Chondrocyte (in vitro differentiated cells): ENCODE data around the gene DVL1. TPM values are rescaled to one million over a fixed set of nuclear protein-coding genes. Genes with fewer than 3 reads are reported as not detected.

Source experiments
- DNase-seq: peaks from one replicate; pipeline ENCODE4 v3.0.0; 2021; ENCODE audit warnings: mixed read lengths, low spot score
- H3K27ac Mint-ChIP-seq: one replicate; pipeline ENCODE4 v1.8.0; 2021; ENCODE audit warnings: mild to moderate bottlenecking, moderate library complexity, mixed read lengths; ENCODE audit not compliant: unreplicated experiment
- H3K27me3 Mint-ChIP-seq: 2 replicates; pipeline ENCODE4 v1.8.0; 2021; ENCODE audit warnings: low read depth, mixed read lengths
- H3K36me3 Mint-ChIP-seq: 2 replicates; pipeline ENCODE4 v1.8.0; 2021; ENCODE audit warnings: low read depth, mixed read lengths
- H3K4me1 Mint-ChIP-seq: 2 replicates; pipeline ENCODE4 v1.8.0; 2021; ENCODE audit warnings: low read depth, mild to moderate bottlenecking, mixed read lengths
- H3K4me3 Mint-ChIP-seq: one replicate; pipeline ENCODE4 v1.8.0; 2021; ENCODE audit warnings: mild to moderate bottlenecking, moderate library complexity, mixed read lengths; ENCODE audit not compliant: unreplicated experiment
- H3K9me3 Mint-ChIP-seq: 2 replicates; pipeline ENCODE4 v1.8.0; 2021; ENCODE audit warnings: low read depth, mixed read lengths
- total RNA-seq: library from RNA; stranded (reverse); gene quantifications from 3 replicates; pipeline ENCODE4 v1.2.1, GENCODE V29; 2021
- TF ChIP-seq, protein P1 (sequence below): fragments of 200-600 bp; sonication (generic); IDR thresholded peaks from 2 replicates; pipeline ENCODE4 v1.5.0; 2021; ENCODE audit warnings: antibody characterized with exemption, mild to moderate bottlenecking, moderate library complexity

Gene DVL1
- total RNA-seq, 1 donor from 2014 or later: 59.6 TPM

DNA sequence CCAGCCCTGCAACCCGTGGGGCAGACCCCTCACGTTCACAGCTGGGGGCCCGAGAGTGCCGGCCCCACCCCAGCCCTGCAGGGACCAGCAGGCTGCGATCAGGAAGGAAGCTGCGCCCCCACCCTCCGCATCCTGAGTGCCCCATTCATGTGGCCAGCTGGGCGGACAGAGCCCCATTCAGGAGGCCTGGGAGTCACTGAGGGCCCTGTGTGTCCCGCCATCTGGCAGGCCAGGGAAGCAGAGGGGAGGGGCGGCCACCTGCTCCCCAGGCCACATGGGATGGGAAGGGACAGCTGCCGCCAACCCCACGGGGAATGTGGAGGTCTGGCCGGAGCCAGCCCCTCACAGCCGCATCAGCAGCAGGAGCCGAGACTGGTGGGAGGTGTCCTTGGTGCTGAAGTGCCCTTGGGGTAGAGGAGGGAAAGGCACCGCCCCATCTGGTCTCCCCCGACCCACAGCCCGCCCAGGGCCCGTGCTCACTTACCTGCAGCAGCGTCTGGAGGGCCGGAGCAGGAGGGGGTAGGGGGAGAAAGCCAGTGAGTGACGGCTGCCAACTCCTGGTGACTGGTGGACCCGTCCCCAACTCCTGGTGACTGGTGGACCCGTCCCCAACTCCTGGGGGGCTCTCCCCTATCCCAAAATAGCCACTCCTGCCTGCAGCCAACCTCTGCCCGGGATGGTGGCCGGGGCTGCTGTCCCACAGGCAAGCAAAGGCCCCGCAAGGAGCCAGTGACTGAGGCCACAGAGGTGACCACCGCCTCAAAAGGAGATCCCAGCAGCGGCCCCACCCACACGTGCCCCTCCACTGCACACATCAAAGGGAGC lies 50.1 kb downstream of the DVL1 start:
- no peaks in the 10 kb centered on the region for H3K4me1 Mint-ChIP-seq
- H3K27me3 Mint-ChIP-seq: no peaks in the 10 kb centered on the region
- TF ChIP-seq, protein P1, sequence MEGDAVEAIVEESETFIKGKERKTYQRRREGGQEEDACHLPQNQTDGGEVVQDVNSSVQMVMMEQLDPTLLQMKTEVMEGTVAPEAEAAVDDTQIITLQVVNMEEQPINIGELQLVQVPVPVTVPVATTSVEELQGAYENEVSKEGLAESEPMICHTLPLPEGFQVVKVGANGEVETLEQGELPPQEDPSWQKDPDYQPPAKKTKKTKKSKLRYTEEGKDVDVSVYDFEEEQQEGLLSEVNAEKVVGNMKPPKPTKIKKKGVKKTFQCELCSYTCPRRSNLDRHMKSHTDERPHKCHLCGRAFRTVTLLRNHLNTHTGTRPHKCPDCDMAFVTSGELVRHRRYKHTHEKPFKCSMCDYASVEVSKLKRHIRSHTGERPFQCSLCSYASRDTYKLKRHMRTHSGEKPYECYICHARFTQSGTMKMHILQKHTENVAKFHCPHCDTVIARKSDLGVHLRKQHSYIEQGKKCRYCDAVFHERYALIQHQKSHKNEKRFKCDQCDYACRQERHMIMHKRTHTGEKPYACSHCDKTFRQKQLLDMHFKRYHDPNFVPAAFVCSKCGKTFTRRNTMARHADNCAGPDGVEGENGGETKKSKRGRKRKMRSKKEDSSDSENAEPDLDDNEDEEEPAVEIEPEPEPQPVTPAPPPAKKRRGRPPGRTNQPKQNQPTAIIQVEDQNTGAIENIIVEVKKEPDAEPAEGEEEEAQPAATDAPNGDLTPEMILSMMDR: no peak
- H3K9me3 Mint-ChIP-seq: no peaks in the 10 kb centered on the region
- H3K36me3 Mint-ChIP-seq: no peaks in the 10 kb centered on the region
- no peak overlapping the region for H3K4me3 Mint-ChIP-seq
- DNase-seq: no peak
- no peak overlapping the region for H3K27ac Mint-ChIP-seq

DNA sequence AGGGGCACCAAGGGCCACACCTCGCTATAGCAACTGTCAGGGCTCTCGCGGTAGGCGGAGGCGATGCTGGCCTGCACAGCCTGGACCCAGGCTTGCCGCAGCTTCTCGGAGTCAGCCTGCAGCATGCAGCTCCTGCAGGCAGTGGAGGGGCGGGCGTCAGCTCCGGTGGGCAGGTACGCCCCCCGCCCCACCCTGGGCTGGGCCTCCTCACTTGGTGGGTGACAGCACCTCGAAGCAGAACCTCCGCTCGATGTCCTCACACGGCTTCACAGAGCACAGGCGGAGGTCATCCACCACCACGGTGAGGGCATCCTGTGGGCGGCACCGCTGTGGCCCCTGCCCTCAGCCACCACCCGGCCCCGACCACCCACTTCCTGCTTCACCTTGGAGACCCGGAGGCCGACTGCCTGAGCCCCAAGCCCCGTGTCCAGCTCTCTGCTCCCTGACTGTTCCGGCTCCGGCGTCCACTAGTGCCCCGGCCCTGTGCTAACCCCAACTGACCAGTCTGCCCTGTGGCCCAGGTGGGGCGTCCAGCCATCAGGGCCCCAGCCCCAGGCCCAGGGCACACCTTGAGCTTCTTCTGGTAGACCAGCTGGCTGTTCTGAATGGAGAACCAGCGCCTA lies 51.3 kb downstream of the DVL1 start:
- no peak overlapping the region for H3K4me3 Mint-ChIP-seq
- no peaks in the 10 kb centered on the region for H3K36me3 Mint-ChIP-seq
- no peaks in the 10 kb centered on the region for H3K27me3 Mint-ChIP-seq
- H3K27ac Mint-ChIP-seq: no peak overlapping the region
- H3K4me1 Mint-ChIP-seq: no peaks in the 10 kb centered on the region
- TF ChIP-seq, protein P1: no peak
- DNase-seq: no peak
- no peaks in the 10 kb centered on the region for H3K9me3 Mint-ChIP-seq

- TF ChIP-seq, protein P1: no peak
- Mint-ChIP-seq H3K9me3 (no peaks in the 10 kb centered on the region), H3K4me3 (no peak overlapping the region), H3K4me1 (no peaks in the 10 kb centered on the region), H3K36me3 (no peaks in the 10 kb centered on the region), H3K27me3 (no peaks in the 10 kb centered on the region), H3K27ac (no peak overlapping the region)
- no peak for DNase-seq
Measured at GRCh38 chr1:1296070-1297061, 52.9 kb downstream of the DVL1 start.

DNA sequence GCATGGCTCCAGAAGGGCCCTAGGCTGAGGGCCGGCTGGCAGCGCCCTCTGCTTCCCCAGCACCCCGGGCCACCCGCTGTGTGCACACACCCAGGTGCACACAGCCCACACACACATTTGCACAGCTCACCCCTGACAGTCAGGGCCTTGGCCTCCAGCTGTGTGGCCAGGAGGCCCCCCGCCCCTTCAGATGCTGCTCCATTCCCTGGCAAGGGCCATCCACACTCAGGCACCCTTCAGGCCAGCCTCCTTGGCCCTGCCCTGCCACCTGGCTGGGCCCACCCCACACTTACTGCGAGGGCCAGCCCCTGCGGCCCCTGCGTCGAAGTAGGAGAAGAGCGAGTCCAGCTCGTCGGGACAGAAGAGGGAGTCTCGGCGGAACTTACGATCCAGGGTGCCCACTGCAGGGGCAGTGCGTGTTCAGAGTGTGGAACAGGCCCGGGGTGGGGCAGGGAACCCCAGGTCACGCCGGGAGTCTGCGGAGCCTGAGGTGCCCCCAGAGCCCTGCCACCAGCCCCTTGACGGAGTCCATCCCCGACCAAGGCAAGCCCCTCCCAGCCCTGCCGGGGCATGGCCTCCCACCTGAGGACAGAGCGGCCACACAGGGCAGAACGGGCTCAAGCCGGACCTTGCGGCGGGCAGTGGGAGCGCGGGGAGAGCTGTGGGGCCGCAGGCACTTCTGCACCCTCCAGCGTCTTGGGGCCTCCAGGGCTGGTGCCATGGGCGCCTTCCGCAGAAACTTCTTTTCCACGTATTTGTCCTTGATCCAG lies 53.9 kb downstream of the DVL1 start:
- H3K27me3 Mint-ChIP-seq: no peaks in the 10 kb centered on the region
- H3K4me1 Mint-ChIP-seq: peaks cover 2% of the 10 kb centered on the region
- TF ChIP-seq, protein P1: no peak
- H3K4me3 Mint-ChIP-seq: no peak overlapping the region
- no peaks in the 10 kb centered on the region for H3K9me3 Mint-ChIP-seq
- no peak for DNase-seq
- no peaks in the 10 kb centered on the region for H3K36me3 Mint-ChIP-seq
- no peak overlapping the region for H3K27ac Mint-ChIP-seq
